ENCODE results near the gene CTBP2.
A peak's percentile ranks its signal among the peaks of the same experiment; 100 is the strongest.

CTBP2 gene

GRCh38 chr10:125142946-125143345 is 17.4 kb downstream of the CTBP2 start:
- DNase-seq: no peak

GRCh38 chr10:125141860-125142484 is 18.4 kb downstream of the CTBP2 start:
- no peak for DNase-seq

GRCh38 chr10:125141150-125141859 is 19.1 kb downstream of the CTBP2 start:
- DNase-seq: no peak

GRCh38 chr10:125140151-125140550 is 20.2 kb downstream of the CTBP2 start:
- DNase-seq: no peak

- DNase-seq: peak; percentile 88
These were observed 22.5 kb downstream of the CTBP2 start for GRCh38 chr10:125137601-125138438.

GRCh38 chr10:125136087-125136486 is 24.3 kb downstream of the CTBP2 start:
- no peak for DNase-seq

GRCh38 chr10:125135771-125136035 is 24.7 kb downstream of the CTBP2 start:
- DNase-seq: no peak

- no peak for DNase-seq
These were observed 25.2 kb downstream of the CTBP2 start for GRCh38 chr10:125134916-125135770.

GRCh38 chr10:125134483-125134848 is 25.9 kb downstream of the CTBP2 start:
- no peak for DNase-seq

- no peak for DNase-seq
These were observed 26.5 kb downstream of the CTBP2 start for GRCh38 chr10:125133696-125134482.

- DNase-seq: no peak
These were observed 28.0 kb downstream of the CTBP2 start for GRCh38 chr10:125132344-125132743.

- no peak for DNase-seq
These were observed 29.4 kb downstream of the CTBP2 start for GRCh38 chr10:125130916-125131315.

GRCh38 chr10:125130260-125130659 is 30.1 kb downstream of the CTBP2 start:
- no peak for DNase-seq

GRCh38 chr10:125129076-125129458 is 31.3 kb downstream of the CTBP2 start:
- no peak for DNase-seq

GRCh38 chr10:125128397-125129075 is 31.8 kb downstream of the CTBP2 start:
- no peak for DNase-seq

GRCh38 chr10:125127986-125128385 is 32.4 kb downstream of the CTBP2 start:
- DNase-seq: no peak

GRCh38 chr10:125127110-125127509 is 33.3 kb downstream of the CTBP2 start:
- no peak for DNase-seq

- DNase-seq: no peak
These were observed 34.2 kb downstream of the CTBP2 start for GRCh38 chr10:125125951-125126735.

- DNase-seq: no peak
These were observed 35.5 kb downstream of the CTBP2 start for GRCh38 chr10:125124907-125125306.

GRCh38 chr10:125124115-125124487 is 36.3 kb downstream of the CTBP2 start:
- no peak for DNase-seq

Measured in DMS153 (cell line).